Activated CD8-positive, alpha-beta memory T cell treated with anti-CD3 and anti-CD28 coated beads, Interleukin-2, amount 10 ng/mL, durations not matched to agents 7 days and 5 days (primary cell): ENCODE measurements around the gene OCIAD1. TPM values are rescaled to one million over a fixed set of nuclear protein-coding genes. Genes with fewer than 3 reads are reported as not detected.
"Not testable (repeated sequence)": the region's sequence is repeated elsewhere in the genome, so short reads cannot be mapped to it uniquely, and the experiment has no call there.

ENCODE experiments used
- ATAC-seq: fragments of 150-1000 bp; cut with Tn5 transposase; one replicate; pipeline ENCODE4 v1.10.0; 2021; ENCODE audit warnings: moderate library complexity
- CTCF ChIA-PET: fragments of 350-600 bp; sonication (Branson Sonifier 250); formaldehyde crosslinking; loops from one replicate; lab custom pipeline; 2021; ENCODE audit warnings: antibody characterized with exemption; lab: Charles Lee
- DNase-seq: peaks from one replicate; pipeline ENCODE4 v3.0.0-alpha.2; 2020
- H3K27ac Mint-ChIP-seq: one replicate; pipeline ENCODE4 v1.8.0; 2021; ENCODE audit warnings: mild to moderate bottlenecking, mixed read lengths
- H3K27me3 Mint-ChIP-seq: one replicate; pipeline ENCODE4 v1.8.0; 2021; ENCODE audit warnings: mixed read lengths
- H3K36me3 Mint-ChIP-seq: one replicate; pipeline ENCODE4 v1.8.0; 2021; ENCODE audit warnings: mild to moderate bottlenecking, mixed read lengths
- H3K4me1 Mint-ChIP-seq: one replicate; pipeline ENCODE4 v1.8.0; 2021; ENCODE audit warnings: mixed read lengths
- H3K4me3 Mint-ChIP-seq: one replicate; pipeline ENCODE4 v1.8.0; 2021; ENCODE audit warnings: mild to moderate bottlenecking, moderate library complexity, mixed read lengths
- H3K9me3 Mint-ChIP-seq: one replicate; pipeline ENCODE4 v1.8.0; 2022; ENCODE audit warnings: low read depth, mixed read lengths
- total RNA-seq, 2 experiments: library from RNA; stranded (reverse); gene quantifications; one replicate each; pipeline ENCODE4 v1.2.3, GENCODE V29; 2021

Gene OCIAD1
- total RNA-seq, 2 experiments from 2014 or later = 83.1 to 105 TPM

DNA sequence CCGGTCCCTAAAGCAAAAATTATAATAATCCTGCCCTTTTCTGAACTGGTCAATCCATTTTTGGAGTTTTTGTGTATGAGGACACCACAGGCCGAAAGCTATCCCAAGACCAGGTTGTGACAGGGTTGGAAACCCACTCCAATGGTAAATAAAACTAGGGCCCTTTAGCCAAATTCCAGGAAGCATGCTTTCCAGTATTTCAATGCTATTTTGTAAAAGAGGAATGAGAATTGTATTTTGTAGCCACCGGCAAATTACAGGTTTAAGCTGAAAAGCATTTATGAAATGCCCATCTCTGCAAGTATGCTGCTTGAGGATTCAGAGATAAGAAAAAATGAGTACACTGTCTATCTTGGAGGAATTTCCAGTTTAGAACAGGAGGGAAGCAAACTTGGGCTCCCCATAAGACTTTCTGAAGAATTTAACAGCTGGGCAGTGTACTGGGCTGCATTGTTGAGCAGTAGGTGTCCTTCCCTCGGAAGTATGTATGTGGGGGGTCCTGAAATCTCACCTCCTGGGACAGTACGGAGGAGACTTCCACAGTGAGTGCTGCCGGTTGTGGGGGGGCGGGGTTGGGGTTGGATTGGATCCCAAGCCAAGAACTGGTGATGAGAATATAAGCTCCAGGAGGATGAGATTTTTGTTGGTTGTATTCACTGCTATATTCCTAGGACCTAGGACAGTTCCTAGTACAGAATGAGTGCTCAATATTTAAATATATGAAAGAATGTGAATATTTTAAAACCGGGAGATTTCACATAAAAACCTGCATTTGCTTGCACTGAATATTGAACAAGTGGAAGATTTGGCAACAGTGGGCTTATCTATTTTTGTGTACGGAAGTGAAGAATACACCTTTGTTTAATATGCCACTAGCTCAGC lies 48.9 kb downstream of the OCIAD1 start:
- H3K4me3 Mint-ChIP-seq = no peak overlapping the region
- H3K36me3 Mint-ChIP-seq = no peaks in the 10 kb centered on the region
- H3K9me3 Mint-ChIP-seq = no peaks in the 10 kb centered on the region
- ATAC-seq (no peak), DNase-seq (no peak)
- peaks cover 2% of the 10 kb centered on the region for H3K4me1 Mint-ChIP-seq
- H3K27me3 Mint-ChIP-seq = no peaks in the 10 kb centered on the region
- H3K27ac Mint-ChIP-seq = no peak overlapping the region
- CTCF ChIA-PET = no interaction called here

DNA sequence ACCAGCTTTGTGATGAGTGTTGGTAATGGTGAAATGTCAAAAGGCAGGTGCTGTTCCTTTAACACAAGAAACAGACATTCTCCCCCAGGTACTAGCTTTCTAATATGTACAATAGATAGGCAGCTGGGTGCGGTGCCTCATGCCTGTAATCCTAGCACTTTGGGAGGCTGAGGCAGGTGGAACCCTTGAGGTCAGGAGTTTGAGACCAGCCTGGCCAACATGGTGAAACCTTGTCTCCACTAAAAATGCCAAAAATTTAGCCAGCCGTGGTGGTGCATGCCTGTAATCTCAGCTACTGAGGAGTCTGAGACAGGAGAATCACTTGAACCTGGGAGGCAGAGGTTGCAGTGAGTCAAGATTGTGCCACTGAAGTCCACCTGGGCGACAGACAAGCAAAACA lies 50.8 kb downstream of the OCIAD1 start:
- ATAC-seq, DNase-seq, H3K4me1 Mint-ChIP-seq, H3K4me3 Mint-ChIP-seq, CTCF ChIA-PET, H3K36me3 Mint-ChIP-seq, H3K27ac Mint-ChIP-seq, H3K27me3 Mint-ChIP-seq, H3K9me3 Mint-ChIP-seq: not testable (repeated sequence)

DNA sequence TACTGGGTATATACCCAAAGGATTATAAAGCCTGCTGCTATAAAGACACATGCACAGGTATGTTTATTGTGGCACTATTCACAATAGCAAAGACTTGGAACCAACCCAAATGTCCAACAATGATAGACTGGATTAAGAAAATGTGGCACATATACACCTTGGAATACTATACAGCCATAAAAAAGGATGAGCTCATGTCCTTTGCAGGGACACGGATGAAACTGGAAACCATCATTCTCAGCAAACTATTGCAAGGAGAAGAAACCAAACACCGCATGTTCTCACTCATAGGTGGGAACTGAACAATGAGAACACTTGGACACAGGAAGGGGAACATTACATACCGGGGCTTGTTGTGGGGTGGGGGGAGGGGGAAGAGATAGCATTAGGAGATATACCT lies 58.9 kb downstream of the OCIAD1 start:
- H3K4me1 Mint-ChIP-seq, H3K9me3 Mint-ChIP-seq, DNase-seq, H3K27me3 Mint-ChIP-seq, H3K27ac Mint-ChIP-seq, ATAC-seq, CTCF ChIA-PET, H3K4me3 Mint-ChIP-seq: not testable (repeated sequence)
- H3K36me3 Mint-ChIP-seq = peaks cover 57% of the 10 kb centered on the region

DNA sequence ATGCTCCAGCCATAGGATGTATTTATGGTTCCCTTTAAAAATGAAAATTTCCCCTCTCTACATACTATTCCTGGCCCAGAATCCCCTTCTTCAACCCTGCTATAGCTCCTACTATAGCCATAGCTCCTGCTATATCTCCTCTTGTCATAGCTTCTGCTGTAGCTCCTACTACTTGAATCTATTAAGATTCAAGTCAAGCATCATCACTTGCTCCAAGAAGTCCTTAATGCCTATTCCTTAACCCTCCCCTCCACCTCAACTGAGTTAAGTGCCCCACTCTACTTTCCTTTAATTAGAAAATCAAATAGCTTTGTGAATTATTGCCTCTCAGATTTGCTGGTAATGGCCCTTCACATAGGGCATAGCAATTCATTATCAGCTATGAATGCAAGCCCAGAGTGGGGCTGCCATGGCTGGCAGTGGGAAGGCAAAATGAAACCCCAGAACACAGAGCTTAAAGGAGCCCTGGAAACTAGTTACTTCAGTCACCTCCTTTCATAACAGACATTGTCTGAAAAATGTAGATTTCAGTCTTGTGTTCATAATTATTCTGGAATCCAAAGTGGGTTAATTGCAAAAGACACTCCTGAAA lies 60.2 kb downstream of the OCIAD1 start:
- no peaks in the 10 kb centered on the region for H3K4me1 Mint-ChIP-seq
- H3K4me3 Mint-ChIP-seq = no peak overlapping the region
- DNase-seq (no peak), ATAC-seq (no peak)
- H3K9me3 Mint-ChIP-seq = peaks cover 4% of the 10 kb centered on the region
- H3K27ac Mint-ChIP-seq = no peak overlapping the region
- CTCF ChIA-PET = interaction anchor here (0.7 to 1.1 kb wide), 2 partner anchors 13 to 15 kb away, joined by 3 to 4 read pairs; partner anchors contain the start of gene OCIAD2
- no peaks in the 10 kb centered on the region for H3K27me3 Mint-ChIP-seq
- peaks cover 69% of the 10 kb centered on the region for H3K36me3 Mint-ChIP-seq

DNA sequence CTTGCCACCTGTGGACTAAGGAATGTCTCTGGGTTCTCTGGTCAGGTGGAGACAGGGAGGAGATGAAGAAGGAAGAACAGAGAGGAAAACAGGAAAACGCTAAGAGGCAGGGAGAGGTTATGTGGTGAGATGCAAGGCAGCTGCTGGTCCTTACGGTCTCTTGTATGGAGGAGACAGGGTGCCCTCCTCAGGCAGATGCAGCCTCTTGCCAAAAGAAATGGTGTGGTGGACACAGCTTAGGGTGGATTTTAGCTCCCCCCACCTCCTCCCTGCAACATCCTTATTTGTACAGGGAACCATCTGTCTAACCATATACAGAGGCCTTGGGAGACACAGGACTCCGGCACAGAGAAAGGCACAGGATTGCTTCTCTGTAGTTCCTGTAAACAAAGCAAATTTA lies 66.0 kb downstream of the OCIAD1 start:
- H3K27ac Mint-ChIP-seq = no peak overlapping the region
- peaks cover 12% of the 10 kb centered on the region for H3K4me1 Mint-ChIP-seq
- H3K27me3 Mint-ChIP-seq = no peaks in the 10 kb centered on the region
- DNase-seq = no peak
- peaks cover 66% of the 10 kb centered on the region for H3K36me3 Mint-ChIP-seq
- no peak overlapping the region for H3K4me3 Mint-ChIP-seq
- no peak for ATAC-seq
- CTCF ChIA-PET = no interaction called here
- H3K9me3 Mint-ChIP-seq = no peaks in the 10 kb centered on the region

DNA sequence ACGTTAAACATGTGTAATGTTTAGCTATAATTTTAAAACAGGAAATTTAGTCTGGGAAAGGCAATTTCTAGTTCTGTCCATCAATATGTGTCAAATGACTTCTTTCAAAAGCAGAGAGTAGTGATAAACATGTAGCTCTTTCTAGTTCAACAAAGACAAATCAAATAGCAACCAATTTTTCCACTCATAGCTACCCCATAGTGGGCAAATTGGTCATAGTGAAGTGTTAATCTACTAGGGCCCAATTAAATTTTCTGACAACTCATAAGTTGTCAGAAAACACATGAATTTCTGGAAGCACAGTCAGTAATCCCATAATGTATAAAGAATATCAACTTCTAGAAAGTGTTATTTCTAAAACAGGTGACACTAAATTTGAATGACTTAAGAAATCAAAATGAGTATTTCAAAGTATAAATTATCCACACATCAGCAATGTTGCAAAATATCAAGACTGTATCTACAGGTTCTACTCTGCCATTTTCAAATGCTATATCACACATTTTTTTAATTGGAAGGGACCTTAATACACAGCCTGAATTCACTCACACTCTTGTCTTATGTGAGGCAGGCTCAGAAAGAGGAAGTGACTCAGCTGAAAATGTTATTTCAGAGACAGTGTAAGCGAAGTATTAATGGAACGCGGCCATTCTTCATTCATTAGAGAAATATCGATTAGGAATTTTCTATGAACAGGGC lies 68.0 kb downstream of the OCIAD1 start:
- H3K4me3 Mint-ChIP-seq = no peak overlapping the region
- H3K36me3 Mint-ChIP-seq = peaks cover 62% of the 10 kb centered on the region
- H3K27ac Mint-ChIP-seq = no peak overlapping the region
- DNase-seq = no peak
- no peaks in the 10 kb centered on the region for H3K27me3 Mint-ChIP-seq
- no peaks in the 10 kb centered on the region for H3K9me3 Mint-ChIP-seq
- peaks cover 12% of the 10 kb centered on the region for H3K4me1 Mint-ChIP-seq
- no peak for ATAC-seq
- CTCF ChIA-PET = no interaction called here

DNA sequence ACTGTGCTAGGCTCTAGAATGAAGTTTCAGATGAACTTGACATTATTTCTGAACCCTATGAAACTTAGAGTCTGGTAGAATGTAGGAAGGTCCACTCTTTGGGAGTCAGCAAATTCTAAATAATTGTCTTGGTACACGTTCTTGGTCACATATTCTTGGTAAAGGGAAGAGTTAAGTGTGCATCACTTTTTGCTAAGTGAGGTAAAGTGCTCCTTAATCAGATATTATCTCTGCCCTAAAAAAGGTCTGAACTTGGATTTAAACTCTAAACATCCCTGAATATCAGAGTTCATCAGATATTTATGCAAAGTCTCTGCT lies 68.5 kb downstream of the OCIAD1 start:
- CTCF ChIA-PET = no interaction called here
- Mint-ChIP-seq H3K9me3 (no peaks in the 10 kb centered on the region), H3K27me3 (no peaks in the 10 kb centered on the region), H3K36me3 (peaks cover 59% of the 10 kb centered on the region), H3K4me1 (peaks cover 13% of the 10 kb centered on the region), H3K27ac (no peak overlapping the region), H3K4me3 (no peak overlapping the region)
- ATAC-seq (no peak), DNase-seq (no peak)

DNA sequence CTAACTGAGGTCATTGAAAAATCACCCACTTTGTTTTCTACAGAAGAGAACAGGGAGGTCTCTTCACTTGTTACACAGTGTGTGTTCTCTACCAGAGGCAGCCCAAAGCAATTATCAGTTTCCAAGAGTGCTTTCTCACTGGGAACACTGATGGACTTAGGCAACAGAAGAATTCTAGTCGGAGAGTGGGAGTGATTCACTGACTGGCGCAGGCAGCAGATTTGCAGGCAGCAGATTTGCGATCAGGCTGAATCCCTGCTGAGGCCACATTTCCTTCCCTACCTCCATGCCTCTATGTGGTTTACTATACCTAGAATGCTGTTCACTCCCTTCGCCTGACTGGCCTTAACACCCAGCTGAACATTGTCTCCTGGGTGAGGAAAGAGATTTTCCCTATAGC lies 69.1 kb downstream of the OCIAD1 start:
- H3K36me3 Mint-ChIP-seq = peaks cover 61% of the 10 kb centered on the region
- DNase-seq (no peak), ATAC-seq (no peak)
- H3K4me3 Mint-ChIP-seq = no peak overlapping the region
- no peaks in the 10 kb centered on the region for H3K9me3 Mint-ChIP-seq
- CTCF ChIA-PET = no interaction called here
- no peaks in the 10 kb centered on the region for H3K27me3 Mint-ChIP-seq
- H3K27ac Mint-ChIP-seq = no peak overlapping the region
- peaks cover 18% of the 10 kb centered on the region for H3K4me1 Mint-ChIP-seq

DNA sequence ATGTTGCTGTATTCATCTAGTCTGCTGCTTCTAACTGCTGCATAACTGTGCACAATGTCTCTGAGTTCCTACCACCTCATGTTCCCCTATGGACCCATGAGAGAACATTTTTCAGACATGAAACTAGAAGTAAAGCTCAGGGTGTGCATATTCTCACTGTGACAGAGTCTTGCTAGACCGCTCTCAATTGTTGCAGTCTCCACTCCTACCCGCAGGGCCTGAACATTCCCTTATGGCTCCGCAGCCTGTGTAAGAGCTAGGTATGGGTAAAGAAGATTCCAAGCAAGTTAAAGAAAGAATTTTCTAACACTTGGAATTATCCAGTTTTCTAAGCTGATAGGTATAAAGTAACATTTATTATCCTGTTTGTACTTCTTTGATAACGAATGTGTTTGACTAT lies 70.3 kb downstream of the OCIAD1 start:
- DNase-seq (no peak), ATAC-seq (no peak)
- Mint-ChIP-seq H3K27ac (no peak overlapping the region), H3K36me3 (peaks cover 50% of the 10 kb centered on the region), H3K4me1 (peaks cover 28% of the 10 kb centered on the region), H3K27me3 (no peaks in the 10 kb centered on the region), H3K9me3 (no peaks in the 10 kb centered on the region), H3K4me3 (no peak overlapping the region)
- CTCF ChIA-PET = interaction anchor here (0.7 to 0.8 kb wide), 2 partner anchors 42 to 792 kb away, joined by 3 to 4 read pairs; no protein-coding TSS in a partner anchor

DNA sequence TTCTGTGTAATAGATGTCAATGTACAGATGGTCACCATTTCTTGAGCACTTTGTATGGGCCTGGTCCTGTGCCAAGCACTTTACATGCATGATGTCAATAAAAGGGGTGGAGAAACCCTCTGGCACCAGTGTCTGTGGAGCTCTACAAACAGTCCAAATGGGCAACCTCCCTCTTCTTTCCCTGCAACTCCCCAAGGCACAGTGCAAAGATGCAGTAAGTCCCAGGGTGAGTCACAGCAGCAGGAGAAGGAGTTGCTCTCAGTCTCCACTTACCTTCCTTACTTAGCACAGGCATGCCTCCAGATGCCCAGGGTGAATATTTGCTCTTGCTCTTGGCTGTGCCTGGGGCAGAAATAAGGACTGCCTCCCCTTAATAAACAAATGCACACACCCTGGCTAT lies 71.4 kb downstream of the OCIAD1 start:
- CTCF ChIA-PET = no interaction called here

DNA sequence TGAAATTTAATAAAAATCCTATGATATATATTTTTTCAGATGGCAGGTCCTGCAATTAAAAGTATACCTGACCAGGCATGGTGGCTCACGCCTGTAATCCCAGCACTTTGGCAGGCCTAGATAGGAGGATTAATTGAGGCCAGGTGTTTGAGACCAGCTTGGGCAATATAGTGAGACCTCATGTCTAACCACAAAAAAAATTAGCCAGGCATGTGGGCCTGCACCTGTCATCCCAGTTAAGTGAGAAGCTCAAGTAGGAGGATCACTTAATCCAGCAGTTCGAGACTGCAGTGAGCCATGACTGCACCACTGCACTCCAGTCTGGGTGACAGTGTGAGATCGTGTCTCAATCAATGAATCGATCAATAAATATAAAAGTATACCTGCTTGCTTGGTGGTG lies 73.2 kb downstream of the OCIAD1 start:
- no peak for DNase-seq
- peaks cover 34% of the 10 kb centered on the region for H3K4me1 Mint-ChIP-seq
- no peak for ATAC-seq
- no peaks in the 10 kb centered on the region for H3K27me3 Mint-ChIP-seq
- no peak overlapping the region for H3K4me3 Mint-ChIP-seq
- CTCF ChIA-PET = interaction anchor here (0.7 to 1.3 kb wide), 2 partner anchors 13 to 29 kb away, joined by 3 to 5 read pairs; no protein-coding TSS in a partner anchor
- no peaks in the 10 kb centered on the region for H3K9me3 Mint-ChIP-seq
- H3K36me3 Mint-ChIP-seq = peaks cover 32% of the 10 kb centered on the region
- H3K27ac Mint-ChIP-seq = no peak overlapping the region

More for the DNA sequence above, 71.4 kb downstream of the OCIAD1 start:
- H3K9me3 Mint-ChIP-seq = no peaks in the 10 kb centered on the region
- peaks cover 46% of the 10 kb centered on the region for H3K36me3 Mint-ChIP-seq
- H3K4me1 Mint-ChIP-seq = peaks cover 35% of the 10 kb centered on the region
- no peak overlapping the region for H3K27ac Mint-ChIP-seq
- H3K27me3 Mint-ChIP-seq = no peaks in the 10 kb centered on the region
- no peak for DNase-seq
- H3K4me3 Mint-ChIP-seq = no peak overlapping the region
- ATAC-seq = no peak

DNA sequence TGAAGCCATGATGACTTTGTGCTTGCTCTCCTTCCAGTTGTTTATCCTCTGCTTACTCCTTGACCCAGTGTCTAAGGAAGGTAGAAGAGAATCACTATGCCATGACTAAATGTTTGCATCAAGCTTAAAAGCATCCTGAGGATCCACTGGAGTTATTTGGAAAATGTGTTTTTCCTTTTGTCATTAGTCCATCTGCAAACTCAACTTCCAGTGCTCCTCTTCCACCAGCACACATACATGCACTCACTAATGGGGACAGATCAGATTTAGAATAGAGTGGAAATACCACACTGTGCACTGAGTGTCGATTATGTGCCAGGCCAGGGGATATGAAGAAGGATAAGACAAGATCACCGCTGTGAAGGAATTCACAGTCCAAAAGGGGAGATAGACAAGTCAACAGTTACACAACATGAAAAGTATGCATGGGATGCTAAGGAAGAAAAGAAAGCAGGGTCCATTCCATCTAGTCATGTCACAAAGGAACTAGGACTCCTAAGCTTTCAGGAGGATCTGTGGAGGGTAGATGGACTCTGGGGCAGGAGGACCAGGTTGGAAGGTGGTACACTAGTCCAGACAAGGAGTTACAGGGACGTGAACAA lies 73.8 kb downstream of the OCIAD1 start:
- DNase-seq (no peak), ATAC-seq (no peak)
- Mint-ChIP-seq H3K27ac (no peak overlapping the region), H3K27me3 (no peaks in the 10 kb centered on the region), H3K4me3 (peak overlapping the region; percentile 85), H3K9me3 (no peaks in the 10 kb centered on the region), H3K4me1 (peaks cover 30% of the 10 kb centered on the region), H3K36me3 (peaks cover 27% of the 10 kb centered on the region)
- CTCF ChIA-PET = interaction anchor here (1.3 kb wide), 1 partner anchor 13 kb away, joined by 3 read pairs; no protein-coding TSS in a partner anchor

DNA sequence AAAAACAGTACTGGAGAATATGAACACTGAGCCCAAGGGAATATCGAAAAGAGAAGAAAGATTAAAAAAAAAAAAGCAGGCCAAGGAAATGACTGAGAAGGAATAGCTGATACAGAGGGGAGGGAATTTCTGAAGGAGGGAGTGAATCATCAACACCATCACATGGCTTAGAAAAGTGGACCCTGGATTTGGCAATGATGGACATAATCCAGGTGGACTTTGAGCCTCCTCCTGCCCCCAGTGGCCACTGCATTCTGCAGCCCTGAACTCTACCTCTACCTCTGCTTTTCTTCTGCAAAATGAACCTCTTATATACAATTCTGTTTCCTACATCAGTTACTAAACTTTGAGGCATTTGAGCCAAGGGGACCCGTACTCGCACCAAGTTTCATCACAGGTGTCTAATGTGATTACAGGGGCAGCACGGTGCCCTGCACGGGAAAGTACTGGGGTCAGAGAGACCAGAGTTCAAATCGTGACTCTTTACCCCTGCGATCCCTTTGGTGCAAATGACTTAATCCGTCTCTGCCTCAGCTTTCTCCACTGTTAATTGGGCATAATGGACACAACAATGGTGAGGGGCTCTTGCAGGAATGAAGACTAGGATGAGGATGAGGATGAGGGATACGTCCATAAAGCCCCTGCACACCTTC lies 74.6 kb downstream of the OCIAD1 start:
- no peaks in the 10 kb centered on the region for H3K27me3 Mint-ChIP-seq
- CTCF ChIA-PET = interaction anchor here (0.5 to 2.3 kb wide), 5 partner anchors 14 to 993 kb away, joined by 3 to 9 read pairs (median 4); no protein-coding TSS in a partner anchor
- DNase-seq (no peak), ATAC-seq (no peak)
- H3K36me3 Mint-ChIP-seq = peaks cover 26% of the 10 kb centered on the region
- H3K4me1 Mint-ChIP-seq = peaks cover 30% of the 10 kb centered on the region
- peak overlapping the region; percentile 85 for H3K4me3 Mint-ChIP-seq
- peak overlapping the region; percentile 75 for H3K27ac Mint-ChIP-seq
- H3K9me3 Mint-ChIP-seq = no peaks in the 10 kb centered on the region
